ENCODE data around the gene MYL12B.
"Not testable (repeated sequence)": the region's sequence is repeated elsewhere in the genome, so short reads cannot be mapped to it uniquely, and the experiment has no call there.

MYL12B gene

DNA sequence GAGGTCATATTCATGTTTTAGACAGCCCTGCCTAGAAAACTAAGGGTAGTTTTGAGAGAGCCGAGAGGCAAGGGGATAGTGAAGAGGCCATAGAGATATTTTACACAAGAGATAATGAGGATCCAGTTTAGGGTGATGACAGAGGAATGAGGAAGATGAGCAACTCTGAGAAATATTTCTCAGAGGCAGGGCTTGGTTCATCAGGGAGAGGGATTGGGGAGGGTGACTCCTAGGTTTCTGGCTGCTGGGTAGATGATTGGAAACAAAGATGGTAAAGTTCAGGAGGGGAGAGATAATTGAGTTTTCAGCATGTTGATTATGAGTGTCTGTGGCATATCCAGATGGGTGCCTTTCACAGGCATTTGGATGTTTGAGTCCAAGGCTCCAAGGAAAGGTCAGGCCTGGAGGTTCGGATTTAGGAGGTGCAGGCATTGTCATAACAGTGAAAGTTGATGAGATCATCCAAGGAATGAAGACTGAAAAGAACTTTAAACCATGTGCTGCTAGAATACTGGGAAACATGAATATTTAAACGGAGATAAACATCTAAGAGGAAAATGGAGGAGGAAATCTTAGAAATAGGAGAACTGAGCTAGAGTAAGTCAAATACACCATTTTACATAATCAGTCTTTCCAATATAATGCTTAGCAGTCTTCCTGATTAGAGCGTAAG is 7.4 kb downstream of the MYL12B start:
- TF ChIP-seq, protein P1, sequence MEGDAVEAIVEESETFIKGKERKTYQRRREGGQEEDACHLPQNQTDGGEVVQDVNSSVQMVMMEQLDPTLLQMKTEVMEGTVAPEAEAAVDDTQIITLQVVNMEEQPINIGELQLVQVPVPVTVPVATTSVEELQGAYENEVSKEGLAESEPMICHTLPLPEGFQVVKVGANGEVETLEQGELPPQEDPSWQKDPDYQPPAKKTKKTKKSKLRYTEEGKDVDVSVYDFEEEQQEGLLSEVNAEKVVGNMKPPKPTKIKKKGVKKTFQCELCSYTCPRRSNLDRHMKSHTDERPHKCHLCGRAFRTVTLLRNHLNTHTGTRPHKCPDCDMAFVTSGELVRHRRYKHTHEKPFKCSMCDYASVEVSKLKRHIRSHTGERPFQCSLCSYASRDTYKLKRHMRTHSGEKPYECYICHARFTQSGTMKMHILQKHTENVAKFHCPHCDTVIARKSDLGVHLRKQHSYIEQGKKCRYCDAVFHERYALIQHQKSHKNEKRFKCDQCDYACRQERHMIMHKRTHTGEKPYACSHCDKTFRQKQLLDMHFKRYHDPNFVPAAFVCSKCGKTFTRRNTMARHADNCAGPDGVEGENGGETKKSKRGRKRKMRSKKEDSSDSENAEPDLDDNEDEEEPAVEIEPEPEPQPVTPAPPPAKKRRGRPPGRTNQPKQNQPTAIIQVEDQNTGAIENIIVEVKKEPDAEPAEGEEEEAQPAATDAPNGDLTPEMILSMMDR (IDR thresholded peaks at IDR 0.05; ENCODE audit: insufficient read depth, low read depth, low read length, missing control alignments) = no peak
- H3K4me3 ChIP-seq (ENCODE audit: low read depth, low read length) = no peak overlapping the region
- no peak for DNase-seq (ENCODE audit: low read depth)

DNA sequence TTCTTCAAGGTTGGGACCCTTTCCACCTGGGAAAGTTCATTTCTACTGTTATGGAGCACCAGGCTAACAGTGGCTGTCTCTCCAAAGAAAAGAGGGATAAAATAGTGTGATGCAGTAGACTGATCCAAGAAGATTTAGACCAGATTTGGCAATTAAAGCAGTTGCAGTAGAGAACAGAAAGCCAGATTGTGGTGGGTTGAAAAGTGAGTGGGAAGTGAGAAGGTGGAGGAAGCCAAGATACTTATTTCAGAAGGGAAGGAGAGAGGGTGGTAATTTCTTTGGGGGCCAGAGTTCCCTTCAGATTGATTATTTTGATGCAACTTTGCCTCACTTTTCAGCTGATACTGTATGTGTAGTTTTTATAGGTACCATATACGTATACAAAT is 8.0 kb downstream of the MYL12B start:
- TF ChIP-seq, protein P1 (IDR thresholded peaks at IDR 0.05; ENCODE audit: insufficient read depth, low read depth, low read length, missing control alignments) = no peak
- no peak for DNase-seq (ENCODE audit: low read depth)
- no peak overlapping the region for H3K4me3 ChIP-seq (ENCODE audit: low read depth, low read length)

DNA sequence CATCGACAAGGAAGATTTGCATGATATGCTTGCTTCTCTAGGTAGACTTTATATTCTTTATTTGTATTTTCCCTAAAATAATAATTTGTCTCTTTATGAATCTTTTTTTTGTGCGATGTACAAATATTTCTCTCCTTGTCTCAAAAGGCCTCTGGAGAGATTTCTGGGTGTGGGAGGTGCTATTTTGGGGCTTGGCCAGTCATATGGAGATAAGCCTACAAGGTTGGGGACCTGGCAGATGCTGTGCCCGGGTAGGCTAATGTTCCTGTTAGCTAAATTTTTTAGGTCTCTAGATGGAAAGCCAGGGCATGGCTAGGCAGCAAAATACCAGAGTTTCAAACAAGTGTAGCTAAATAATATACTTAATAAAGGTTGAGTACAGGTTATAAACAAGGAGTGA is 11.1 kb downstream of the MYL12B start:
- H3K4me3 ChIP-seq (ENCODE audit: low read depth, low read length) = no peak overlapping the region
- TF ChIP-seq, protein P1 (IDR thresholded peaks at IDR 0.05; ENCODE audit: insufficient read depth, low read depth, low read length, missing control alignments) = no peak
- no peak for DNase-seq (ENCODE audit: low read depth)

DNA sequence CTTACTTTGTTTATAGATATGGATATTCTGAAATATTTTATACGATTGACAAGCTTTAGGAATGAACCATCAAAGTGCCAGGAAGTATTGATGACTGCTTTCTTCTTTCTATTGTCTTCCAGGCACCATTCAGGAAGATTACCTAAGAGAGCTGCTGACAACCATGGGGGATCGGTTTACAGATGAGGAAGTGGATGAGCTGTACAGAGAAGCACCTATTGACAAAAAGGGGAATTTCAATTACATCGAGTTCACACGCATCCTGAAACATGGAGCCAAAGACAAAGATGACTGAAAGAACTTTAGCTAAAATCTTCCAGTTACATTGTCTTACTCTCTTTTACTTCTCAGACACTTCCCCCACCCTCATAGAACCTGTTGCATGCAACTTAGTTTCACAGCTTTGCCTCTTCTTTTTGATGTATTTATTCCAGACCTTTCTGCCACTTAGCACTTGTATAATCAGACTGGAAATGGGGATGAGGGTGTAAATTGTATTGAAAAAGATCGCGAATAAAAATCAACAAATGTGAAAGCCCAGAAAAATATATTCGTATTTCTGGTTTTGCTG is 15.8 kb downstream of the MYL12B start:
- H3K4me3 ChIP-seq (ENCODE audit: low read depth, low read length) = not testable (repeated sequence)
- DNase-seq (ENCODE audit: low read depth) = peak; percentile 35

DNA sequence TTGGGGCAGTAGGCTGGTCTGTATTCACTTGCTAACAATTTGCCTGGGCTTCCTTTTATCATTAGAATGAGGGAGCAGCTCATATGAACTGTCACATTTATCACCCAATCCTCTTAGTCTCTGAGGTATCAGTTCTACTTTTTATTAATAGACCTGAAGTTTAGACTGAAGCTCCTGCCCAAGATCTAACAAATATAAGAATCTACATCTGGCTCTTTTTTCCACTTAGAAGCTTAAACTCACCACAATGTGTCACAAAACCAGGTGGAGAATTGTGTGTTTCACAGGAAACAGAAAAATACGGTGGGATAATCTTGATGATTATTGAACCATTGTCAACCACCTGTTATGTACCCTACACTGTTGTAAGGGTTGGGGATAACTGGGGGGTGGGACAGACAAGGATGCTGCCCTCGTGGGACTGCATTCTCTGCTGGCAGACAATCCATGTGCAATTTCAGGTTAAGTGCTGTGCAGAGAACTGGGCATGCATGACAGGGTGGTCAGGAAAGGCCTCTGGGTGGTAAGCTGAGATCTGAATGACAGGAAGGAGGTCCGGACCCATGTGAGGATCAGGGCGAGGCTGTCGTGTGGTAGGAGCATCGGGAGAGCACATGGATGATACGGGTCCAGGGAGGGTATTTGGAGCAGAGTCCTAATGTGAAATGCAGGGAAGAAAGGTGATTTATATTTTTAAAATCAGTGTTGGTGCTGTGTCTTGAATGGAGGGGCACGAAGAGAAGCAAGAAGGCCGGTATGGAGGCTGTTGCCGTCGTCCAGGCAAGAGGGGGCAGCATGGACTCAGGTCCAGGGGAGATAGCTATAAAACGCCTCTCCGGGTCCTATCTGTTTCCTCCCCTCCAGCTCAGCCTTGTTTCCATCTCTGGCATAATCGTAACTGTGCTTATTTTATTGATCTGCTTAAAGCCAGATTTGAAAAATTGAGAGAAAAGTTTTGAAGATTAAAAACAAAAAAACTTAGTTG is 17.6 kb downstream of the MYL12B start:
- TF ChIP-seq, protein P1 (IDR thresholded peaks at IDR 0.05; ENCODE audit: insufficient read depth, low read depth, low read length, missing control alignments) = no peak
- peak; percentile 39 for DNase-seq (ENCODE audit: low read depth)
- H3K4me3 ChIP-seq (ENCODE audit: low read depth, low read length) = no peak overlapping the region

DNA sequence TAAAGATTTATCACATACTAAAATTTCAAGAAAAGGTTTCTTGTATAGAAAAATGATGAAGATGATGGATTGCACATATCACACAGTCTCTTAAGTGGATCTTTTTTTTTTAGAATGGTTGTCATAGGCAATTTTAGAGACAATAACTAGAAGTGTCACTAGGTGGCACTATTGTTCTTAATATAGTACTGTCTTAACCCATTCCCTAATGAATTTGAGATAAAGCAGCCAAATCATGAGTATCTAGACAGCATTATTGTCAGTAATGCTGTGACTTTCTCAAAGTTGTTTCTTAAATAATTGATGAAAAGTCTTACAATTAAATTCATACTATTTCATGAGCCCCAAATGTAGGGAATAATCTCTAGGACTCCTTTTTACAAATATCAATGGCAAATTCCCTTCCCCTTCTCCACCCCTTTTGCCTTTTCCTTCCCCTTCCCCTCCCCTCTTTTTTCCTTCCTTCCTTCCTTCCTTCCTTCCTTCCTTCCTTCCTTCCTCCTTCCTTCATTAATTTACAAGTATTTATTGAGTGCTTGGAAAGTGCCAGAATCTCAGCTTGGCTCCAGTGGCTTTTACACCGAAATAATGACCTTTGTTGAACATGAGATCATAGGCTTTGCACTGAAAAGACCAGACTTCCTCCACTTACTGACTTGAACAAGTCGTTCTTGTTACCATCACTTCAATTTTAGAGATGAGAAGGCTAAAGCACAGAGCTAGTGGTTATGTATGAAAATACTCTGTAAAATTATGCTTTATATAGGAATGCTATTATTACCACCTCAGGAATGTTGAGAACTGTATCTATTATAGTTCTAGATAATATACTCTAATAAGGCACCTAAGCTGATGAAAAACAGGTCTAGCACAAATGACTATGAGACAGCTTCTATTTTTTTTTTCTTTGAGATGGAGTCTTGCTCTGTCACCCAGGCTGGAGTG is 19.8 kb downstream of the MYL12B start:
- no peak overlapping the region for H3K4me3 ChIP-seq (ENCODE audit: low read depth, low read length)
- TF ChIP-seq, protein P1 (IDR thresholded peaks at IDR 0.05; ENCODE audit: insufficient read depth, low read depth, low read length, missing control alignments) = peak; percentile 30
- peak; percentile 74 for DNase-seq (ENCODE audit: low read depth)

Data from GM12865 (cell line).